Activated gamma-delta T cell treated with Interleukin-2 at 50 U/mL for 16 hours (primary cell): ENCODE data around the gene ROBO2.

ENCODE experiments used
- DNase-seq: peaks from one replicate; pipeline ENCODE4 v3.0.0-alpha.2; 2020

Gene ROBO2

DNA sequence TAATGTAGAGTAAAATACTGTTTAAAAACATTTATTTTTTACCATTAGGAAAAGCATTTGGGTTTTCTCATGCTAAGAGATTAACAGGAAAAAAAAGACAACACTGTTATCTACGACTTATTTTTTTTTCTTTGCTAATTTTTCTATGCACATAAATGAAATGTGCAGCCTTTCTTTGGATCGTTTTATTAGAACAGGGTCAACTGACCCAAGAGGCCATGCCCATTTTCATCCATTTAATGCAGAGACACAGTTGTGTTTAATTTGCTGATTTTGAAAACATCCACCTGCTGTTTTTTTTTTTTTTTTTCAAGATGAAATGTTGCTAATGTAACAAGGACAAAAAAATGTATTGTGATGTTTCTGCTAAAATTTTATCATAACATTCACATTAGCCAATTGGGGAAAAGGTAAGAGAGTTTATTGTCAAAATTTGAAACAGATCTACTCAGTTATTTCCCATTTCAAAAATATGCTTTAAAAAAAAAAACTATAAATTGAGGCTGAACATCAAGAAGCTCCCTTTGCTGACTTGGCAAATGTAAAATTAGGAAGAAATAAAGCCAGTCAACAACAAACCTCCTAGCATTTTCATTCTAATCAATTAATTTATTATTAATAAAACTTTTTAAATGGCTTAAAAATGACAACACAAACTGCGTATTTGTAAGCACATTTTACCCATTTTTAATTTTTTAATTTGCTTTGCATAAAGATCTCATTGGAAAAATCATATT is 485.2 kb downstream of the ROBO2 start:
- no peak for DNase-seq

- DNase-seq = no peak
Measured at GRCh38 chr3:77526573-77527113, 486.7 kb downstream of the ROBO2 start.

GRCh38 chr3:77529522-77529921 is 489.6 kb downstream of the ROBO2 start:
- no peak for DNase-seq

DNA sequence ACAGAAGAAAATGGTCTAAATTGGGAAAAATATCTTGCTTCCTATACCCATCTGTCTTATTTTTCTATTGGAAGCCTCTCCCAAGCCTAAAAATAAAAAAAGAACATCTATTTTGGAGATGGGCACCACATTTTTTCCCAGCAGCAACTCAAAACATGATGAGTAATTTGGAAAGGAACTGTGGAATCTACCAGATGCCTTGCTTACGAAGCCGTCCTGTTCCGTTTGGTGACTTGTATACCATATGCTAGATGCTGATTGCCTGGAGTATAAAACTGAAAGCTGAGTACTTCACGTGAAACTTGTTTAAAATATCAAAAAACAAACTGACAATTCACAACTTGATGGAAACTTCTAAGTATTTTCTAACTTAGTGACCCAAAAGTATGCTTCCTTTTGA is 491.0 kb downstream of the ROBO2 start:
- DNase-seq = no peak

DNA sequence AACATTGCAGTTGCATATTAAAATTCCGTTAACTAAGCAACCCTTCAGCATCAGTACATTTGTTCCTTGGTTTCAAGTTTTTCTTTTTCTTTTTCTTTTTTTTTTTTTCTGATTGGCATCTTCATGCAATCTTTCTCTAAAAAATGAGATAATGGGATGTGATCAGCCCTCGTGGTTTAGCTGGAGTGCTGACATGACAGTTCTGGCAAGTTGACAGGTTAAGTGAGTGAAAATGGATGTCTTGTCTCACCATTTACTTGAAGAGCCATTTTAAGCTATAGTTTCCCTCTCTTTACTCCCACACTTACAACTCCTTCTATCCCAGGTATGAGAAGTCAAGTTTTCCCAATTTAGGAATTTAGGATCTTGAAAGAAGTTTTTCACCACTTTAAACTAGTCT is 495.2 kb downstream of the ROBO2 start:
- no peak for DNase-seq

GRCh38 chr3:77536038-77536775 is 496.3 kb downstream of the ROBO2 start:
- DNase-seq = no peak

- DNase-seq = no peak
Measured at GRCh38 chr3:77539014-77539413, 499.1 kb downstream of the ROBO2 start.

- DNase-seq = no peak
Measured at GRCh38 chr3:77539677-77540076, 499.8 kb downstream of the ROBO2 start.

DNA sequence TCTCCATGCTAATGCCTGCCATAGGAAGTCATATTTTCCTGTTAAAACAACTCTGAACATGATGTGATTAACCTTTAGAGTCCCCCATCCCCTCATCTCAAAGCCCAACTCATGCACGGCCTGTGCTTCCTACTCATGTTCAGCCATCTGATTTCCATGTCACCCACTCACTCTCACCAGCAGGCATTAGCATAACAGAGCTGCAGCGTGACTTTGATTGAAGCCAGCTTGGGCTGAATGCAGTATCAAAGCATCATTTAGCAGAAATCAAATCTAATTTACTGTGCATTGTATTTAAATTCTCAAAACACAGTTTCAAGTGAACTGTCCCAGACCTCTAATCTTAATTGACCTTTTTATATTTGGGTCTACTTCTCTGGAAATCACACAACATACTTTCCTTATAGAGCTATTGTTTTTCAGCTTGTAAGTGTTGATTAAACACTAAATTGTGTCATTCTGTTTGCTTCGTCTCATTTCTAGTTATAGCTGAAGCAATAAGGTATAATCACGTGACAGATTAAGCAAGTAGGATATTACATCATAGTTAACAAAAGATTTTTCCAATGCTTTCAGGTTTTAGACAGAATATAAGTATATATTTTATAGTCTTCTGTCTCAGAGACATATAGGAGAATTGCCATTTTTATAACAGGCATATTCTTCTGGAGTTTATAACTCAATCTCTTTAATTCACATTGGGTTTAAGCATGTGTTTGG is 501.5 kb downstream of the ROBO2 start:
- DNase-seq = no peak

GRCh38 chr3:77546246-77546645 is 506.3 kb downstream of the ROBO2 start:
- DNase-seq = no peak

GRCh38 chr3:77549034-77549433 is 509.1 kb downstream of the ROBO2 start:
- DNase-seq = no peak

DNA sequence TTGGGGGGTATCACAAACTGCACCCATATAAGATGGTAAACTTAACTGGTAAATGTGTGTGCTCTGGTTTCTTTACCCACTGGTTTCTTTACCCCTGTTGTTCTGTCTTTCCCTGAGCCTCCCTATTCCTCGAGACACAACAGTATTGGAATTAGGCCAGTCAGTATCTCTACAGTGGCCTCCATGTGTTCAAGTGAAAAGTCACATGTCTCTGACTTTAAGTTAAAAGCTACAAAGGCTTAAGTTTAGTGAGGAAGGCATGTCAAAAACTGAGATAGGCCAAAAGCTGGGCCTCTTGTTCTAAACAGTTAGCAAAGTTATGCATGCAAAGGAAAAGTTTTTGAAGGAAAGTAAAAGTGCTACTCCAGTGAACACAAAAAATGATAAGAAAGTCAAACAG is 513.3 kb downstream of the ROBO2 start:
- no peak for DNase-seq

GRCh38 chr3:77562089-77562488 is 522.2 kb downstream of the ROBO2 start:
- DNase-seq = no peak

DNA sequence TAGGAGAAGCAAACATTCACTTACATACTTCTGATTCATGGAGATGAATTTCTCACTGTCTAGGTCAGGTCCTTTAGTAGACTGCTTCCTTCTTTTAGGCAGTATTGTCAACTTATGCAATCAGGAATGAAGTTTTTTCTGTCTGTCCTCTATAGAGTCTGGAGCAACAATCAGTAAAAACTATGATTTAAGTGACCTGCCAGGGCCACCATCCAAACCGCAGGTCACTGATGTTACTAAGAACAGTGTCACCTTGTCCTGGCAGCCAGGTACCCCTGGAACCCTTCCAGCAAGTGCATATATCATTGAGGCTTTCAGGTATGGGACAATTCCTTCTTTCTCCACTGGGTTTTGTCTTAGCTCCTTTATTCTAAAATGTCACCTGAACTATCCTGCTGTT is 523.1 kb downstream of the ROBO2 start:
- no peak for DNase-seq

DNA sequence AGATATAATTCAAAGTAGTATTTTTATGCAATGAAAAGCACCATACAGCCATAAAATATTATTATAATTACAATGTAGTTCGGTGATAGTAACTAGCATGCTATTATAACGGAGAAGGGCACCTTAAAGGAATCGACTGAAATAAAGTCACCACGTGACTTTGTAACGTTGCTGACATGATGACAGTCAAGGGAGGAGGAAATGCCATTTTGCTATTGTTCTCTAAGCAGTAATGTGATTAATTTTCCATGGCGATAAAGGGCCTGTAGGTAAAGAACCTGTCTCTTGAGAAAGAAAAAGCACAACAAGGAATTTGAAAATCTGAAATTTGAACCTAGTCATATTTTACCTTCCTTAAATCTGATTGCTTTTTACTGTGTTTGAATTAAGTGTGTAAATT is 526.2 kb downstream of the ROBO2 start:
- no peak for DNase-seq

DNA sequence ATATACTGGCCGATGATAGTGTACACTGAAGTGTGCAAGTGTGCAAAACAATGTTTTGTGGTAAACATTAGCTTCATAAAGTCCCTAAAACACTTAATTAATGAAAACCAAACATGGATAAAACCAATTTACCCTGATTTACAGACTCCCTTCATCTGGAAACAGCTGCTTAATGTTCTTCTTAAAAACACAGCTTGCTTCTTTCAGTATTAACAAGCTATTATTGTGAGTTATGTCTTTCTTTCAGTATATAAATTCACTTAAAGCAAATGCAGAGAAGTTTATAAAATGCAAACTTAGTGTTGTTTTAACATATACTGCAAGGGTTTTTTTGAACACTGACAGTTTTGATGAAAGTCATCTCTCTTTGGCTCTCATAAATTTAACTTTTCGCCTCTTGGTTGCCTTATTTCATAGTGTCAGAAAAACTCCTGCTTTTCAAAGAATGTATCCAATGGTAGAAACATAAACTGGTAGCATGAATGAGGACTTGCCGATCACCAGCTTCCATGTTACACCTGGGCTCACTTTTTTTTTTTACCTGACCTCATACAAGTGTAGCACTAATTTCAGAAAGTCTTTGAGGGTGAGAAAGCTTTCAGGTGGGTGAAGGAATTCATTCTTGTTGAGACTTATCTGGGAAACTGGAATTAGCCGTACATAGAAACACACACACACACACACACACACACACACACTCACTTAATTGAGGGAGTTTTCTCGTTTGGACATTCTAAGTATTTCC is 532.2 kb downstream of the ROBO2 start:
- DNase-seq = no peak

DNA sequence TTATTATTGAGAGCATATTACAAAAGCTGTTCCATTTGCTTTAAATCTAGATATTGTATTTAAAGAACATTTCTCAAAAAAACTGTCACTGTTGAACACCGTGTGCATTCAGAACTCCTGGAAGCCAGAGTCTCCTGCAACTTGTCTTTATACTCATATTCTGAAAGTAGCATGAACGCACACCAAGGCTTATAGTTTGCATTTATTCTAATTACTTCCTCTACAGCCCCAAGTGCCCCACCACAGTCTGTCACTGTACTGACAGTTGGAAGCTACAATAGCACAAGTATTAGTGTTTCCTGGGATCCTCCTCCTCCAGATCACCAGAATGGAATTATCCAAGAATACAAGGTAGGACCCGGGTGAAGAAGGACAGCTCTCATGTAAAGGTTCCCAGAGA is 537.4 kb downstream of the ROBO2 start:
- DNase-seq = no peak

- DNase-seq = no peak
Measured at GRCh38 chr3:77586216-77586615, 546.3 kb downstream of the ROBO2 start.

DNA sequence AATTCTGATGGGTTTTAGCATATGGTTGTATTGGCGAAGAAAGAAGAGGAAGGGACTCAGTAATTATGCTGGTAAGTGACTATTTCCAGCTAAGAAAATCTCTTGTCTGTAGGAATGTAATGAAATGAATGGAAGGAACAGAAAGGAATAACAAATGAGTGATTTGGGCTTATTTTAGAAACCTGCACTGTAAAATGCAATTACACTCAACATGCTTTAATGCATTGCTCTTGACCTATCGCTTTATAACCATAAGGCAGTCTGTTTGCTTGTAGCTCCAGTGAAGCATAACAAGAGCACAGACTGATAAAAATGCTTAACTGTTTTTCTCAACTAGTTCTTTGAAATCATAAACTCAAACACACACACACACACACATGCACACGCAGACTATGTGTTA is 549.0 kb downstream of the ROBO2 start:
- no peak for DNase-seq

- no peak for DNase-seq
Measured at GRCh38 chr3:77590191-77590590, 550.3 kb downstream of the ROBO2 start.

DNA sequence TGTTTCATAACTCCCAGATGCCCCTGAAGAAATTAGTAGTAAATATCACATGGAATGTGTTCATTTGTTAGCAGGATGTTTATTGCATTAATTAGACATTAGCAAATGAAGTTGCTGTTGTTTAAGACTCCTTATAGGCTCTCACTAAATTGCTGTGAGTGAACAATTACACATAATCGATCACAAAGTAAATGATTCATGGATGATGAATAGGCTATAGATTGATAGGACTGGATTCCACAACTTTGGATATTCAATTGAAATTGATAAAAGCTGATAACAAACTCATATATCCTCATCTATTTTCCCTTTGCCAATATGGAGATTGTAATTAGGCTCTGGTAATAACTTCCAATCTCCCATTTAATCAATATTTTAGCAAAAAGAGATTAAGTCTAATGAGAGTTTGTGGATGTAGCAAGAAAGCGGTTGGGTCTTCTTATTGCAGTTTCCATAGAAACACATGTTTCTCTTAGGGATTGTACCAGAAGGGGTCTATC is 555.5 kb downstream of the ROBO2 start:
- DNase-seq = no peak

GRCh38 chr3:77599948-77600347 is 560.0 kb downstream of the ROBO2 start:
- no peak for DNase-seq
